BE2C (cell line): ENCODE results near the gene IFI16.

ENCODE experiments used
- DNase-seq: peaks from one replicate; pipeline ENCODE4 v3.0.0-alpha.2; 2020
- H3K27me3 ChIP-seq: fragments of 250-450 bp; sonication (Bioruptor Pico); 2 replicates; pipeline ENCODE4 v1.5.1; 2020; ENCODE audit warnings: mild to moderate bottlenecking
- H3K36me3 ChIP-seq: fragments of 250-450 bp; sonication (Bioruptor Pico); 2 replicates; pipeline ENCODE4 v1.5.1; 2020; ENCODE audit warnings: mild to moderate bottlenecking
- H3K4me1 ChIP-seq: fragments of 250-450 bp; sonication (Bioruptor Pico); 2 replicates; pipeline ENCODE4 v1.5.1; 2020
- H3K4me3 ChIP-seq: 2 replicates; pipeline ENCODE4 v1.5.1; 2011; ENCODE audit warnings: low read depth, low read length
- H3K9me3 ChIP-seq: fragments of 250-450 bp; sonication (Bioruptor Pico); 2 replicates; pipeline ENCODE4 v1.5.1; 2020
- CTCF ChIP-seq: IDR thresholded peaks from 2 replicates; pipeline ENCODE4 v1.5.1; 2012; ENCODE audit warnings: mild to moderate bottlenecking, low read depth, low read length

The IFI16 gene

GRCh38 chr1:159084867-159085266 is 75.2 kb downstream of the IFI16 start:
- no peak for TF ChIP-seq CTCF
- Histone ChIP-seq H3K4me1 (no peaks in the 10 kb centered on the region), H3K36me3 (no peaks in the 10 kb centered on the region), H3K4me3 (no peak overlapping the region), H3K27me3 (no peaks in the 10 kb centered on the region), H3K9me3 (no peaks in the 10 kb centered on the region)
- no peak for DNase-seq

DNA sequence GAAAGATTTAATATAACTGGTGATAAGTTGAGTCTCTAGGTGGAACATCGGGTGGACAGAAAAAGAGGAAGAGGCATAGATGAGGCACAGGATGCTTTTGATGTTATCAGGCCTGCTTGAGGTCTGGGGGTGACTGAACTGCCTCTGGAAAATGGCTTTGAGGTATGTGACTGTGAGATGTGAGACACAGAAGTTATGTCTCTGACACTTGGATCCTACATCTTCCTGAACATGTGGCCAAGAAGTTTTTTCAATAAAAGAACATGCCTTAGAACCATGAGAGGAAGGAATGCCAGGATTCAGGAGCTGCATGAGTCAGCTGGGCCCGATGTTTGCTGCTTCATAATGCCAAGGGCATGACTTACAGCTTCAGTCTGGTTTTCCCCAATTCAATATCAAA is 78.3 kb downstream of the IFI16 start:
- no peaks in the 10 kb centered on the region for H3K9me3 ChIP-seq
- no peak overlapping the region for H3K4me3 ChIP-seq
- H3K27me3 ChIP-seq, result no peaks in the 10 kb centered on the region
- DNase-seq, result no peak
- no peaks in the 10 kb centered on the region for H3K36me3 ChIP-seq
- H3K4me1 ChIP-seq, result no peaks in the 10 kb centered on the region
- no peak for TF ChIP-seq CTCF

GRCh38 chr1:159088546-159089183 is 79.0 kb downstream of the IFI16 start:
- no peaks in the 10 kb centered on the region for H3K27me3 ChIP-seq
- no peak for TF ChIP-seq CTCF

DNA sequence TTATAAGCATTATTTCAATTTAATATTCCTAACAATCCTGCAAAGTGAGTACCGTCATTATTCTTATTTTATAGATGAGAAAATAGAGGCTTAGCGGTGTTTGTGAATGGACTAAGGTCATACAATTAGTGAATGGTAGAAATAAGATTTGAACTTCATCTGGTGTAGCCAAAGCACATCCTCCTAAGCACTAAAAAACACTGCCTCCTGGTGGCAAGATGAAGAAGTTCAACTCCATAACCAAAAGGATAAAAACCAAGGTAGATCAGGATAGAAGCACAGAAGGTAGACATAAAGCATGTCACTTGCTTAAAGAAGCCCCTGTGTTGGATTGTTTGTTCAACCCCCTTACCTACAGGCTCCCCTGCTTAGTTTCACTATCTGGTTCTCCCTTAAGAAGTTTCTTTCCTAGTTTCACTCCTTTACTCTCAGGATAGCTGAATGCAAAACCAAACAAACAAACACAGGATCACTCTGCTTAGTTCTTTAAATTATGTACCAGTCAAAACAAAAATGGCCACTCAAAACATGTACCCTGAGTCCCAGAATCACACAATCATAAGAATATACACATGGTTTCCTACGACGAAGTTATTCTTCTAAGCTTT is 79.6 kb downstream of the IFI16 start:
- H3K36me3 ChIP-seq, result no peaks in the 10 kb centered on the region
- H3K9me3 ChIP-seq, result no peaks in the 10 kb centered on the region
- no peak overlapping the region for H3K4me3 ChIP-seq
- H3K4me1 ChIP-seq, result no peaks in the 10 kb centered on the region
- peak; percentile 69 for TF ChIP-seq CTCF
- H3K27me3 ChIP-seq, result no peaks in the 10 kb centered on the region
- no peak for DNase-seq

More at GRCh38 chr1:159088546-159089183, 79.0 kb downstream of the IFI16 start:
- H3K36me3 ChIP-seq, result no peaks in the 10 kb centered on the region
- no peak overlapping the region for H3K4me3 ChIP-seq
- no peaks in the 10 kb centered on the region for H3K9me3 ChIP-seq
- no peak for DNase-seq
- H3K4me1 ChIP-seq, result no peaks in the 10 kb centered on the region

- Histone ChIP-seq H3K27me3 (no peaks in the 10 kb centered on the region), H3K9me3 (no peaks in the 10 kb centered on the region), H3K4me1 (no peaks in the 10 kb centered on the region), H3K4me3 (no peak overlapping the region), H3K36me3 (no peaks in the 10 kb centered on the region)
- DNase-seq, result no peak
- no peak for TF ChIP-seq CTCF
Observed at GRCh38 chr1:159090286-159091179, 80.8 kb downstream of the IFI16 start.
